ENCODE results near the gene TRRAP.
"Not testable (repeated sequence)": the region's sequence is repeated elsewhere in the genome, so short reads cannot be mapped to it uniquely, and the experiment has no call there.

Gene TRRAP

GRCh38 chr7:99030457-99030856, 152.1 kb downstream of the TRRAP start:
- DNase-seq (ENCODE audit: low read depth in 2 of 2) = no peak

- DNase-seq (ENCODE audit: low read depth in 2 of 2) = no peak
Measured at GRCh38 chr7:99030951-99031350, 152.6 kb downstream of the TRRAP start.

GRCh38 chr7:99031496-99031895, 153.2 kb downstream of the TRRAP start:
- no peak for DNase-seq (ENCODE audit: low read depth in 2 of 2)

- no peak for DNase-seq (ENCODE audit: low read depth in 2 of 2)
Measured at GRCh38 chr7:99032928-99033327, 154.6 kb downstream of the TRRAP start.

GRCh38 chr7:99033765-99034164, 155.4 kb downstream of the TRRAP start:
- DNase-seq (ENCODE audit: low read depth in 2 of 2) = no peak

- DNase-seq (ENCODE audit: low read depth in 2 of 2) = no peak
Measured at GRCh38 chr7:99034932-99035722, 156.8 kb downstream of the TRRAP start.

- DNase-seq (ENCODE audit: low read depth in 2 of 2) = no peak
Measured at GRCh38 chr7:99035723-99036545, 157.6 kb downstream of the TRRAP start.

GRCh38 chr7:99036546-99037111, 158.3 kb downstream of the TRRAP start:
- DNase-seq (ENCODE audit: low read depth in 2 of 2) = no peak

- no peak for DNase-seq (ENCODE audit: low read depth in 2 of 2)
Measured at GRCh38 chr7:99037327-99037940, 159.1 kb downstream of the TRRAP start.

GRCh38 chr7:99038086-99038855, 159.9 kb downstream of the TRRAP start:
- no peak for DNase-seq (ENCODE audit: low read depth in 2 of 2)

GRCh38 chr7:99039384-99039891, 161.1 kb downstream of the TRRAP start:
- DNase-seq (ENCODE audit: low read depth in 2 of 2) = no peak

- DNase-seq (ENCODE audit: low read depth in 2 of 2) = peak in 1 of 2 donors; percentile 9
Measured at GRCh38 chr7:99040104-99040958, 162.0 kb downstream of the TRRAP start.

GRCh38 chr7:99041526-99041925, 163.2 kb downstream of the TRRAP start:
- no peak for DNase-seq (ENCODE audit: low read depth in 2 of 2)

GRCh38 chr7:99042957-99043356, 164.6 kb downstream of the TRRAP start:
- no peak for DNase-seq (ENCODE audit: low read depth in 2 of 2)

- DNase-seq (ENCODE audit: low read depth in 2 of 2) = not testable (repeated sequence)
Measured at GRCh38 chr7:99044858-99045257, 166.5 kb downstream of the TRRAP start.

GRCh38 chr7:99046262-99046661, 167.9 kb downstream of the TRRAP start:
- DNase-seq (ENCODE audit: low read depth in 2 of 2) = not testable (repeated sequence)

- DNase-seq (ENCODE audit: low read depth in 2 of 2) = no peak
Measured at GRCh38 chr7:99046722-99047121, 168.4 kb downstream of the TRRAP start.

- no peak for DNase-seq (ENCODE audit: low read depth in 2 of 2)
Measured at GRCh38 chr7:99047526-99048077, 169.3 kb downstream of the TRRAP start.

GRCh38 chr7:99050971-99051370, 172.6 kb downstream of the TRRAP start:
- DNase-seq (ENCODE audit: low read depth in 2 of 2) = no peak

GRCh38 chr7:99054781-99055180, 176.4 kb downstream of the TRRAP start:
- DNase-seq (ENCODE audit: low read depth in 2 of 2) = no peak

Measured in stimulated activated CD8-positive, alpha-beta memory T cell treated with anti-CD3 and anti-CD28 coated beads, Interleukin-15, amount 100 ng/mL, for 4 hours (primary cell).